DND-41 (cell line): ENCODE results near the gene USP24.

Experiments used
- EZH2 ChIP-seq: IDR thresholded peaks from 3 replicates; pipeline ENCODE4 v1.6.1; 2012; ENCODE audit warnings: borderline replicate concordance, low read depth, mild to moderate bottlenecking, moderate library complexity, low read length, inconsistent platforms; ENCODE audit not compliant: severe bottlenecking
- TF ChIP-seq, protein P1 (sequence below): IDR thresholded peaks from 2 replicates; pipeline ENCODE4 v1.5.1; 2012; ENCODE audit warnings: borderline replicate concordance, low read length, moderate library complexity, mild to moderate bottlenecking; ENCODE audit not compliant: poor library complexity, severe bottlenecking; ENCODE audit errors: extremely low read depth

DNA sequence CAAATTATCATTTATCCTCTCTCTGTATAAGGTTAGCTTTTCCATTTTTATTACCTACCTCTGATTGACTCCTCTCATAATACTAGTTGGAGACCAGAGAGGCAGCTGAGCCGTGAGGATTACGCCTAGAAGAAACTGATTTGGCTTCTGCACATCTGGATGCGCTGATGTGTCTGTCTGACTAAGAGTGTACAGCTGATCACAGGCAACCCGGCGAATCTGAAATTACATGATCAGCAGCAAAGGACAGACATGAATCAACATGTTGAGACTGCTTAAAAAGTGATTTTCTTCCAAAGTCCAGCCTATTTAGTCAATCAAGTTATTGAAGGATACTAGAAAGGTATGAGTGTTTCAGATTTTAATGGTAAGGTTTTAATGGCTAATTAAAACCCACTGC lies 94.6 kb downstream of the USP24 start:
- TF ChIP-seq, protein P1, sequence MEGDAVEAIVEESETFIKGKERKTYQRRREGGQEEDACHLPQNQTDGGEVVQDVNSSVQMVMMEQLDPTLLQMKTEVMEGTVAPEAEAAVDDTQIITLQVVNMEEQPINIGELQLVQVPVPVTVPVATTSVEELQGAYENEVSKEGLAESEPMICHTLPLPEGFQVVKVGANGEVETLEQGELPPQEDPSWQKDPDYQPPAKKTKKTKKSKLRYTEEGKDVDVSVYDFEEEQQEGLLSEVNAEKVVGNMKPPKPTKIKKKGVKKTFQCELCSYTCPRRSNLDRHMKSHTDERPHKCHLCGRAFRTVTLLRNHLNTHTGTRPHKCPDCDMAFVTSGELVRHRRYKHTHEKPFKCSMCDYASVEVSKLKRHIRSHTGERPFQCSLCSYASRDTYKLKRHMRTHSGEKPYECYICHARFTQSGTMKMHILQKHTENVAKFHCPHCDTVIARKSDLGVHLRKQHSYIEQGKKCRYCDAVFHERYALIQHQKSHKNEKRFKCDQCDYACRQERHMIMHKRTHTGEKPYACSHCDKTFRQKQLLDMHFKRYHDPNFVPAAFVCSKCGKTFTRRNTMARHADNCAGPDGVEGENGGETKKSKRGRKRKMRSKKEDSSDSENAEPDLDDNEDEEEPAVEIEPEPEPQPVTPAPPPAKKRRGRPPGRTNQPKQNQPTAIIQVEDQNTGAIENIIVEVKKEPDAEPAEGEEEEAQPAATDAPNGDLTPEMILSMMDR = no peak
- TF ChIP-seq EZH2 = no peak
